H1 (cell line): Measurements from ENCODE around the gene CAGE1. TPM values are rescaled to one million over a fixed set of nuclear protein-coding genes. Genes with fewer than 3 reads are reported as not detected.

ENCODE experiments used
- CHD1 ChIP-seq: IDR thresholded peaks from 2 replicates; pipeline ENCODE4 v1.6.1; 2012; ENCODE audit warnings: low read depth, low read length, improper control_type of control experiment
- CHD2 ChIP-seq: IDR thresholded peaks from 2 replicates; pipeline ENCODE4 v1.6.1; 2012; ENCODE audit warnings: low read length, improper control_type of control experiment
- EGR1 ChIP-seq: IDR thresholded peaks from 2 replicates; pipeline ENCODE4 v1.6.1; 2011; ENCODE audit warnings: low read depth, low read length, borderline replicate concordance
- HDAC2 ChIP-seq, 2 experiments: fragments of 300-600 bp in 1 of 2; sonication (generic) in 1 of 2; IDR thresholded peaks; 2 replicates each; pipeline ENCODE4 v1.6.1; 2011 to 2012; ENCODE audit warnings: low read depth in 2 of 2, low read length in 2 of 2, mild to moderate bottlenecking in 2 of 2, moderate library complexity in 2 of 2, borderline replicate concordance in 1 of 2, inconsistent platforms in 1 of 2
- KDM4A ChIP-seq: IDR thresholded peaks from one replicate; pipeline ENCODE4 v1.7.1; 2012; ENCODE audit warnings: low read depth, mild to moderate bottlenecking, moderate library complexity, low read length, inconsistent platforms; ENCODE audit not compliant: severe bottlenecking
- MAFK ChIP-seq: IDR thresholded peaks from 2 replicates; pipeline ENCODE4 v1.6.1; 2012; ENCODE audit warnings: low read depth, mild to moderate bottlenecking, improper control_type of control experiment, low read length
- RBBP5 ChIP-seq: IDR thresholded peaks from 2 replicates; pipeline ENCODE4 v1.7.1; 2012; ENCODE audit warnings: low read depth, mild to moderate bottlenecking, inconsistent platforms, low read length, moderate library complexity, borderline replicate concordance
- SP2 ChIP-seq: IDR thresholded peaks from 2 replicates; pipeline ENCODE4 v1.6.1; 2012; ENCODE audit warnings: mild to moderate bottlenecking, low read length, inconsistent platforms
- polyA plus RNA-seq, 7 experiments: library from polyadenylated mRNA; depleted of rRNA in 3 of 7; stranded (reverse) in 5 of 7; unstranded in 2 of 7; fragments of >200 nt in 5 of 7; fragments of 200-250 nt in 2 of 7; gene quantifications; 1 replicate in 5 of 7; 2 replicates in 1 of 7; 4 replicates in 1 of 7; pipeline versions ENCODE4 v1.2.1 to v1.2.3, GENCODE V29; 2011 to 2013; ENCODE audit warnings: missing spikeins in 2 of 7, mixed read lengths in 2 of 7
- total RNA-seq: library from RNA; stranded (reverse); fragmentation: NEBNext Ultra II Directional; extraction: Animal tissue kit (Norgen Biotek cat#: 25700); gene quantifications from 2 replicates; pipeline ENCODE4 v1.2.1, GENCODE V29; 2021
- TF ChIP-seq, protein P1 (sequence below), 3 experiments: IDR thresholded peaks; 1 replicate in 2 of 3; 2 replicates in 1 of 3; pipeline versions ENCODE4 v1.5.1 to v1.6.1; 2011; ENCODE audit warnings: low read length in 3 of 3, mild to moderate bottlenecking in 3 of 3, inconsistent platforms in 2 of 3, low read depth in 1 of 3, moderate library complexity in 1 of 3; ENCODE audit not compliant: insufficient read depth in 1 of 3; ENCODE audit errors: control extremely low read depth in 1 of 3

Gene CAGE1
- total and polyA plus RNA-seq, 2 of the 8 experiments (the other 6 are each of a cell fraction or from before 2014, with no cell fraction given) = 0.09 TPM; not detected in 1

DNA sequence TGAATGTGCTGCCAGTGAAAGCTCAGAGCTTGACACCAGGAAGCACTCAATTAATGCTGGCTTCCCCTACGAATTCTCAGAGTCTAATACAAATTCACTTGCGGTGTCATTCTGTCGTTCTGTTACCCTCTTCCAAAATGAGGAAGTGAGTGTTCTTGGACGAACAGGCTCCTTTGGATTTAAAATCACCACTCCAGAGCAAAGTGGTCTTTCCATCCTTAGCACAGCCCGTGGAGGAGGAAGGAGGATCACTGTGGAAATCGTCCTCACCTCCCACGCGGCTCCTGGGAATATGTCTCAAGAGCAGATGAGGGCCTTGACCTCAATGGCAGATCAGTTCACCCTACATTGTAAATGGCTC is 41.8 kb upstream of the CAGE1 start (continued):
- TF ChIP-seq CHD2 = no peak
- TF ChIP-seq MAFK = no peak
- no peak for TF ChIP-seq CHD1
- TF ChIP-seq, protein P1, sequence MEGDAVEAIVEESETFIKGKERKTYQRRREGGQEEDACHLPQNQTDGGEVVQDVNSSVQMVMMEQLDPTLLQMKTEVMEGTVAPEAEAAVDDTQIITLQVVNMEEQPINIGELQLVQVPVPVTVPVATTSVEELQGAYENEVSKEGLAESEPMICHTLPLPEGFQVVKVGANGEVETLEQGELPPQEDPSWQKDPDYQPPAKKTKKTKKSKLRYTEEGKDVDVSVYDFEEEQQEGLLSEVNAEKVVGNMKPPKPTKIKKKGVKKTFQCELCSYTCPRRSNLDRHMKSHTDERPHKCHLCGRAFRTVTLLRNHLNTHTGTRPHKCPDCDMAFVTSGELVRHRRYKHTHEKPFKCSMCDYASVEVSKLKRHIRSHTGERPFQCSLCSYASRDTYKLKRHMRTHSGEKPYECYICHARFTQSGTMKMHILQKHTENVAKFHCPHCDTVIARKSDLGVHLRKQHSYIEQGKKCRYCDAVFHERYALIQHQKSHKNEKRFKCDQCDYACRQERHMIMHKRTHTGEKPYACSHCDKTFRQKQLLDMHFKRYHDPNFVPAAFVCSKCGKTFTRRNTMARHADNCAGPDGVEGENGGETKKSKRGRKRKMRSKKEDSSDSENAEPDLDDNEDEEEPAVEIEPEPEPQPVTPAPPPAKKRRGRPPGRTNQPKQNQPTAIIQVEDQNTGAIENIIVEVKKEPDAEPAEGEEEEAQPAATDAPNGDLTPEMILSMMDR (IDR thresholded peaks at IDR 0.05; ENCODE audit: control extremely low read depth in 1 of 3, insufficient read depth in 1 of 3, low read depth in 1 of 3, low read length in 3 of 3) = no peak
- no peak for TF ChIP-seq HDAC2 (IDR thresholded peaks at IDR 0.05; ENCODE audit: borderline replicate concordance in 1 of 2, low read depth in 2 of 2, low read length in 2 of 2)
- no peak for TF ChIP-seq SP2
- TF ChIP-seq KDM4A = no peak
- no peak for TF ChIP-seq EGR1
- TF ChIP-seq RBBP5 = no peak
